ENCODE data around the gene ZFAND6.

DNA sequence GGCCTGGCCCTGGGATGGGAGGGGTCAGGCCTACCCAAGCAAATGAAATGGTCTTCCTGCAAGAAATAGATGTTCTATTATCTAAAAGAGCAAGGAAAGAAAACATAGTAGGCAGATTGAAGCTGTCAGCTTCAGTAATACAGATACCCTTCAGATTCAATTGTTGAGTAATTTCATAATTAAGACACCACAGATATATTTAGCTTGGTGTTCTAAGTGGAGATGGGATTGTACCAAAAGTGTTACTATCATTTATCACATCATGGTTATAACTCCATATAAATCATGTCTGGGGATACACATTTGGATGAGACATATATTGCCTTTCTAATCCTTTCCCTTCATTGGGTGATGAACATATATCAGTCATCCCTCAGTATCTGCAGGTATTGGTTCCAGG is 51.4 kb downstream of the ZFAND6 start:
- TF ChIP-seq GATA2 (IDR thresholded peaks at IDR 0.05; ENCODE audit: low read depth, low read length) (no peak), GATA3 (IDR thresholded peaks at IDR 0.05; ENCODE audit: low read depth, low read length) (no peak)

All from SH-SY5Y (cell line).